ENCODE results near the gene SLC26A9.
"Not testable (repeated sequence)": the region's sequence is repeated elsewhere in the genome, so short reads cannot be mapped to it uniquely, and the experiment has no call there.

Gene SLC26A9

DNA sequence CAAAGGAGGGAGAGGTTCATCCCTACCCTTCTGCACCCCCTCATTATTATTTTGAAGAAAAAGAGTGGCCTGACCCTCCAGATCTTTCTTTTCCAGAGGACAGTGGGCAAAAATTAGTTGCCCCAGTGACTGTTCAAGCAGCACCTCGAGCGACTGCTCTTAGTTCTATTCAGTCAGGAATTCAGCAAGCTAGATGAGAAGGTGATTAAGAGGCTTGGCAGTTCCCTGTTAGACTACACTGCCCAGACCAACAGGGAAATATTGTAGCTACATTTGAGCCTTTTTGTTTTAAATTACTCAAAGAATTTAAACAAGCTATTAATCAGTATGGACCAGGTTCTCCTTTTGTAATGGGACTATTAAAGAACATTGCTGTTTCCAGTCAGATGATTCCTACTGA, 51.8 kb downstream of the SLC26A9 start:
- not testable (repeated sequence) for DNase-seq (ENCODE audit: low read depth)

DNA sequence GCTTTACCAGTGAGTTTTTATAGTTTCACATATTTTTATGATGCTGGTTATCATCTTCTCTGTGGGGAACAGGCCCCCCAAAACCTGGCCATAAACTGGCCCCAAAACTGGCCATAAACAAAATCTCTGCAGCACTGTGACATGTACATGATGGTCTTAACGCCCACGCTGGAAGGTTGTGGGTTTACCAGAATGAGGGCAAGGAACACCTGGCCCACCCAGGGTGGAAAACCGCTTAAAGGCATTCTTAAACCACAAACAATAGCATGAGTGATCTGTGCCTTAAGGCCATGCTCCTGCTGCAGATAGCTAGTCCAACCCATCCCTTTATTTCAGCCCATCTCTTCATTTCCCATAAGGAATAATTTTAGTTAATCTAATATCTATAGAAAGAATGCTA, 52.6 kb downstream of the SLC26A9 start:
- not testable (repeated sequence) for DNase-seq (ENCODE audit: low read depth)

DNA sequence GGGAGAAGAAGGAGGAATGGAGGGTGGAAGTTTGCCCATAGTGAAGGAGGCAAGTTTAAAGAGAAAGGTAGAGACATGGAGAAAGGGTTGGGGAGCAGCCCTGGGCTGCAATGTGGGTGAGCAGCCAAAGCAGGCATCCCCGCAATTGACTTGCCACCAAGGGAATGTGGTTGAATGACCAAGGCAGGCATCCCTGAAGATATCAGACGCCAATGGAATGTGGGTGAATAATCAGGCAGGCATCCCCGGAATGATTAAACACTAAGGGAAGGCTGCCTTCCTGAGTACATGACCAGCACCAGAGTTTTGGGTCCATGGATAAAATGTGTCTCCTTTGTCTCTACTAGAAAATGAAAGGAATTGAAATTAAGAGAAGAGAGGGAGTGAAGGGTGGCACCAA, 53.5 kb downstream of the SLC26A9 start:
- not testable (repeated sequence) for DNase-seq (ENCODE audit: low read depth)

DNA sequence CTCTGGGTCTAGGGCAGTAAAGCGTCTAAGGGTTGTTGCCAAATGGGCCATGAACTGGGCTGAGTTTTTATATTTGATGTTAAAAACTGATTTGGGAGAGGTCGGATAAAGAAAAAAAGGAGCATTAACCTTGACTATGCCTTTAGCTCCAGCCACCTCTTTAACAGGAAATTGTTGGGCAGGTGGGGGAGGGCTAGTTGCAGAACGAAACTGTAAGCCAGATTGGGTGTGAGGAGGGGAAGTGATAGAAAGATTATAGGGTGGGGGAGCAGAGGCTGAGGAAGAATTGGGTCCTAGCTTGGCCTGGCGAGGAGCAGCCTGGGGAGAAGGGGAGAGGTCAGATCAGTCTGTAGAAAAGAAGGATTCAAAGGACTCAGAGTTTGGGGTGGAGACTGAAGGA, 54.2 kb downstream of the SLC26A9 start:
- DNase-seq (ENCODE audit: low read depth): not testable (repeated sequence)

DNA sequence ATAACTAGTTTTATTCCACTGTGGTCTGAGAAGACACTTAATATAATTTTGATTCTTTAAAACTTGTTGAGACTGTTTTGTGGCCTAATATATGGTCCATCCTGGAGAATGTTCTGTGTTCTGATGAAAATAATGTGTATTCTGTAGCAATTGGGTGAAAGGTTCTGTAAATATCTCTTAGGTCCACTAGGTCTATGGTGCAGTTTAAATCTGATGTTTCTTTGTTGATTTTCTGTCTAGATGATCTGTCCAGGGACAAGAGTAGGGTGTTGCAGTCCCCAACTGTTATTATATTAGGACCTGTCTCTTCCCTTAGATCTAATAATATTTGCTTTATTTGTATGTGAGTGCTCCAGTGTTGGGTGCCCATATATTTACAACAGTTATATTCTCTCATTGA, 59.5 kb downstream of the SLC26A9 start:
- no peak for DNase-seq (ENCODE audit: low read depth)

DNA sequence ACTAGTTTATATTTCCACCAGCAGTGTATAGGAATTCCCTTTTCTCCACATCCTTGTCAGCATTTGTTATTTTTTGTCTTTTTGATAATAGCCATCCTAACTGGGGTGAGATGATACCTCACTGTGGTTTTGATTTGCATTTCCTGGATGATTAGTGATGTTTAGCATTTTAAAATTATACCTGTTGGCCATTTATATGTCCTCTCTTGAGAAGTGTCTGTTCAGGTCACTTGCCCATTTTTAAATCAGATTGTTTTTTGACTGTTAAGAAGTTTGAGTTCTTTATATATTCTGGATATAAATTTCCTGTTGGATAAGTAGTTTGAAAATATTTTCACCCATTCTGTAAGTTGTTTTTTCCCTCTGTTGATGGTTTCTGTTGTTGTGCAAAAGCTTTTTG, 62.3 kb downstream of the SLC26A9 start:
- DNase-seq (ENCODE audit: low read depth): no peak

DNA sequence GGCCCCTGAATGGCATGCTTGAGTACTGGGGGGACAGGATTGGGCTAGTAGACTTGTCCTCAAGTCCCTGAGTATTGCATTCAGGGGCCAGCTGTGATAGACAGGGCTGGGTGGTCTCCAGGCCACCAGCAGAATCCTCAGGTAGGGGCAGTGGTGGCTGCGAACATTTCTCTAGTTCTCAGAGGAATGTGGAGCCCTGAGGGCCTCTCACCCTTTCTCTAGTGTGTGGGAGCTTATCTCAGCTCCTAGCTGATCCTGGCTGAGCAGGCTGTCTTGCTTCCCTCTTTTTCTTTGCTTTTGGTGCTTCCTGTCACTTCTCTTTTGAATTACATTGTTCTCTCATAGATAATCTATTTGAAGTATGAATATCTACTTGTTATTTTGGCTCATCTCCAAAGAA, 63.3 kb downstream of the SLC26A9 start:
- DNase-seq (ENCODE audit: low read depth): no peak

DNA sequence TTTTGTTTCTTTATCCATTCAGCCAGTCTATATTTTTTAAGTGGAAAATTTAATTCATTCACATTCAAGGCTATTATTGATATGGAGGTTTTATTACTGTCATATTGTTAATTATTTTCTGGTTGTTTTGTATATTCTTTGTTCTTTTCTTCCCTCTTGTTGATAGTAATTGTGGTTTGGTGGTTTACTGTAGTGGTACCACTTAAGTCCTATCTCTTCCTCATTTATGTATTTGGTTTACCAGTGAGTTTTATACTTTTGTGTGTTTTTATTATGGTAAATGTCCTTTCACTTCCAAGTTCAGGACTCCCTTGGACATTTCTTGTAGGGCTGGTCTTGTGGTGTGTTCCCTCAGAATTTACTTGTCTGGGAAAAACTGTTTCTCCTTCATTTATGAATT, 65.2 kb downstream of the SLC26A9 start:
- DNase-seq (ENCODE audit: low read depth): no peak

DNA sequence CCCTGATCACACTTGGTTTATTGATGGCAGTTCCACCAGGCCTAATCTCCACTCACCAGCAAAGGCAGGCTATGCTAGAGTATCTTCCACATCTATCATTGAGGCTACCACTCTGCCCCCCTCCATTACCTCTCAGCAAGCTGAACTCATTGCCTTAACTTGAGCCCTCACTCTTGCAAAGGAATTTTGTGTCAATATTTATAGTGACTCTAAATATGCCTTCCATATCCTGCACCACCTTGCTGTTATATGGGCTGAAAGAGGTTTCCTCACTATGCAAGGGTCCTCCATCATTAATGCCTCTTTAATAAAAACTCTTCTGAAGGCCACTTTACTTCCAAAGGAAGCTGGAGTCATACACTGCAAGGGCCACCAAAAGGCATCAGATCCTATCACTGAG, 70.1 kb downstream of the SLC26A9 start:
- not testable (repeated sequence) for DNase-seq (ENCODE audit: low read depth)

DNA sequence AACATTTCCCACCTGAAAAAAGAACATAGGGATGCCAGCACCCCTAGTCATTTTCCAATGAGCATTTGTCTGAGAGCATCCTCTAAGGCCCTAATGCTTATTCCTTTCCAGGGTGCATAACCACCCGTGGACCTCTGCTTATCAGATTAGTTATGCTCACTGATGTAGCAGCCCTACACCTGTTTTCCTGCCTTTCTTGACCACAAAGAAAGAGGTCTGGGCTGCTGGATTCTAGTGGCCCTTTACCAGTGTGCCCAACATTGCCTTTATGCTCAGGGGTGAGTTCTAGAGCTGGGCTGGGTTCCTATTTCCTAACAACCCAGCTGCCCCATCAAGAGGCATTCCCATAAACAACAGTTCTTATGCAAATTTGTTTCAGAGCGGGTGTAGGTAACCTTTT, 73.0 kb downstream of the SLC26A9 start:
- DNase-seq (ENCODE audit: low read depth): no peak
